KOPT-K1 (cell line): ENCODE measurements around the gene PRDM2.

Source experiments
- H3K27ac ChIP-seq: fragments of 200-600 bp; sonication (generic); 2 replicates; pipeline ENCODE4 v1.5.1; 2016; ENCODE audit warnings: antibody characterized with exemption, mild to moderate bottlenecking, low read depth, low read length; ENCODE audit not compliant: poor library complexity, severe bottlenecking
- H3K36me3 ChIP-seq: fragments of 200-600 bp; sonication (generic); 2 replicates; pipeline ENCODE4 v1.5.1; 2017; ENCODE audit warnings: antibody characterized with exemption, mild to moderate bottlenecking, low read length, moderate library complexity; ENCODE audit not compliant: insufficient read depth
- H3K9me3 ChIP-seq: fragments of 200-600 bp; sonication (generic); 2 replicates; pipeline ENCODE4 v1.5.1; 2017; ENCODE audit warnings: antibody characterized with exemption, low read length, mild to moderate bottlenecking; ENCODE audit not compliant: insufficient read depth, poor library complexity, severe bottlenecking

Gene PRDM2

DNA sequence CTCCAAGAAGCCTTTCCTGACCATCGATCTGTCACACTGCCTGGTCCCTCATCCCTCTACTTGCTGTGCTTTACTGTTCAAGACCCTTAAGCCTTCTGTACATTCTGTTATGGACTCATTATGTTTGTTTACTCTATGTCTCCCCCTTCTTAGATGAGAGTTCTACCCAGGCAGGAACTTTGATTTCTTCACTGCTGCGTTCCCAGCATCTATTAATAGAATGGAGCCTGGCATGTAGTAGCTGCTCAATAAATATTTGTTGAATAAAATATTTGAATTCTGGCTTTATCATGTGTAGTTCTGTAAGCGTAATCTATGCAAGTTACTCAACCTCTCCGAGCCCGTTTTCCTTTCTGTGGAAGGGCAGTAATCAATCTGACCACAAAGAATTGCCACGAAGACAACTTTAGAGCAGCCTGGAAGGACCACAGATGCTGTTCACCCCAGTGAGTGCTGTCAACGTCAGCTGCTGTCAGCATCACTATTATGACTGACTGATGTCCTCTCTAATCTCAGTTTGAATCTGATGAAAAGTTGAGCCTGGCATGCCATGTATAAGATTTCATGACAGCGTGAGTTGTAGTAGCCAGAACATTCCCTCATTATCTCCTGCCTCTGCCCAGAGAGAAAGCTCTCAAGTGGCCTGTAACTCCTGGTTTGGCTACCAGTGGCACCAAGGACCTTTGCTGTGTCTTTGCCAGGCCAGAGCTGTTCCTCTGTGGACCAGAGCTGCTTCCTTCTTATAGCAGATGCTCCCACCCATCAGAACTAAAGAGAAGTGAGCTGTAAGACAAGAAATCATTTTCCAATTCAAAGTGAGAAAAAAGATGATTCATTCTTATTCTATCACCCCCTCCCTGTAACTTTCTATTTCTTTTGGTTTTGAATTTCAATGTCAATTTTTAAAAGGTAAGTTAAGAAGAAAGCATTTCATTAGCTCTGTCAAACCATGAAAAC, 94.5 kb downstream of the PRDM2 start:
- Histone ChIP-seq H3K27ac (no peak overlapping the region), H3K36me3 (peaks cover 5% of the 10 kb centered on the region; the same call in 1 of the 2 replicates), H3K9me3 (no peaks in the 10 kb centered on the region)

DNA sequence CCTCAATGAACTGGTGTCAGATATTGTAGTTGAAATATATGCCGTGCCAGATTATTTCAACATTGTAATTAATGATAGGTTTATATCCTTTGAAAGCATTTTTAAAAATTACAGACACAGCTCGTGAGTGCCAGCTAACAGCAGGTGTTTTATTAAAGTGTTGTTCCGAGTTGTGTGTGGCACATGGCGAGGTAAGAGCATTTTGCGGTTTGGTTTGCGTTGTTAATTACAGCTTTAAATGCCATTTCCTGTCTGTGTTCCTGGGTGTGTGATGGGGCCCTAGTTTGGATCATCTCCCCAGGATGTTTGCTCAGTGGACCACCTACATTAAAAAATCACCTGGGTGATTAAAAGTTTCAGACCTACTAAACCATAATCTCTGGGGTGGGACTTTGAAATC, 97.4 kb downstream of the PRDM2 start:
- Histone ChIP-seq H3K36me3 (no peaks in the 10 kb centered on the region), H3K27ac (no peak overlapping the region), H3K9me3 (no peaks in the 10 kb centered on the region)

DNA sequence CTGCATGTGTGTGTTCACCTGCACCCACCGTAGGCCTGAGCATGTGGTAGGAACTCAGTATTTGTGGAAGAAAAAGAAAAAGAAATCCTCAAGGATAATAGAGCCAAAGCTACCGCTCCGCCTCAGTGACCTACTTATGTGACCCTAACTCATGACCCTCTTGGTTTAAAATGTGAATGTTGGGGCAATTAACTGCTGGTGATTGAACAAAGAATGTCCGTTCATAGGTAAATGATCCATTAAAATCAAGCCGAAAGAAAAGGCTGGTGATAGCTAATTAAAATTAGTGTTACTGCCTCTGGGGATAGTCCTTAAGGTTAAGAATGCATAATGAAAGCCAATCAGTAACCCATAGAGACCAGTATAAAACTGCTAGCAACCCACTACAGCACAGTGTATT, 98.1 kb downstream of the PRDM2 start:
- Histone ChIP-seq H3K36me3 (no peaks in the 10 kb centered on the region), H3K27ac (no peak overlapping the region), H3K9me3 (no peaks in the 10 kb centered on the region)

DNA sequence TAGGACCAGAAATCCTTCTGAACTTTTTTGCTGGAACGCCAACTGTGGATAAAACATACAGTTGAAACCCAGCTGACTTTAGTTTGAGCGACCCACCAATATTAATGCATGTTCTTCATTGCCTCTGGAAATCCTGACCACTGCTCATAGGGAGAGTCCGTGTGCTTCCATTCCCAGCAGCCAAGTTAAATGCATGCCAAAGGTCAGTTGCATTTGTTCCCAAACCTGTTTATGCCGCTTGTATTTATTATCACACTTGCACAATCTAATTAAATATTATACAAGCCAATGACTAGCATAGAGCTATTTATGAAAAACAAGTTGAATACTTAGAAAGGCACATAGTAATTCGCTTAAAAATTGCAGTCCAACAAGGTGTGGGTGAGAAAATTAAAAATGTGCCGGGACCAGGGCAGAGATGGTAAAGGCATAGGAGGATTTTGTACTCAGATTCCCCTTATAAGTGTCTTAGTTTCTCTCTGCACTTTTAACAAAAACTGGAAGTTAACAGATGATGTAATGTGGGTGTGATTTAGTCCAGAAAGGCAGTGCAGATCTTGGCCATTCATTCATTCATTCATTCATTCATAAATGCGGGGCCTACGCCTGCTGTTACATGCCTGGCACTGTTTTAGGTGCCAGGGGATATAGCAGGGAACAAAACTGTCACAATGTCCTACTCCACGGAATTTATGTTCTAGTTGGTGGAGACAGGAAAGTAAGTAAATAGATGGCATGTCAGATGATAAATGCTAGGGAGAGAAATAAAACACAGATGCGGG, 99.7 kb downstream of the PRDM2 start:
- H3K9me3 ChIP-seq = no peaks in the 10 kb centered on the region
- no peaks in the 10 kb centered on the region for H3K36me3 ChIP-seq
- H3K27ac ChIP-seq = no peak overlapping the region

DNA sequence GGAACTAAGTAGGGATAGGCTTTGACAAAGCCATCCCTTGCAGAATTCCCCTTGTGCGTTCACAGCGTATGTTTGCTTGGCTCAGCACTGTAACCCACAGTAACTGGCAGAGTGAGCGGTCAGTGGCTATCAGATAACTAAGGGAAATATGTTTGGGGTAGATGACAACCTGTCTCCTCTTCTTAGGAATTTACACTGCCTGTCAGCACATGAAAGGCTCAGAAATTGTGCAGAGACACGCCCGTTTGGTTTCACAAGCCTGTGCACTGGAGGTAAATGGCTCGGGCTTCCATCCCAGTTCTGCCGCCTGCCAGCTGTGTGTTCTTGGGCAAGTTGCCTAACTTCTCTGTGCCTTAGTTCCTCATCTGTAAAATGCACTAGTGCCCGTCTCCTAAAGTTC, 101.2 kb downstream of the PRDM2 start:
- H3K27ac ChIP-seq = no peak overlapping the region
- no peaks in the 10 kb centered on the region for H3K9me3 ChIP-seq
- H3K36me3 ChIP-seq = no peaks in the 10 kb centered on the region

DNA sequence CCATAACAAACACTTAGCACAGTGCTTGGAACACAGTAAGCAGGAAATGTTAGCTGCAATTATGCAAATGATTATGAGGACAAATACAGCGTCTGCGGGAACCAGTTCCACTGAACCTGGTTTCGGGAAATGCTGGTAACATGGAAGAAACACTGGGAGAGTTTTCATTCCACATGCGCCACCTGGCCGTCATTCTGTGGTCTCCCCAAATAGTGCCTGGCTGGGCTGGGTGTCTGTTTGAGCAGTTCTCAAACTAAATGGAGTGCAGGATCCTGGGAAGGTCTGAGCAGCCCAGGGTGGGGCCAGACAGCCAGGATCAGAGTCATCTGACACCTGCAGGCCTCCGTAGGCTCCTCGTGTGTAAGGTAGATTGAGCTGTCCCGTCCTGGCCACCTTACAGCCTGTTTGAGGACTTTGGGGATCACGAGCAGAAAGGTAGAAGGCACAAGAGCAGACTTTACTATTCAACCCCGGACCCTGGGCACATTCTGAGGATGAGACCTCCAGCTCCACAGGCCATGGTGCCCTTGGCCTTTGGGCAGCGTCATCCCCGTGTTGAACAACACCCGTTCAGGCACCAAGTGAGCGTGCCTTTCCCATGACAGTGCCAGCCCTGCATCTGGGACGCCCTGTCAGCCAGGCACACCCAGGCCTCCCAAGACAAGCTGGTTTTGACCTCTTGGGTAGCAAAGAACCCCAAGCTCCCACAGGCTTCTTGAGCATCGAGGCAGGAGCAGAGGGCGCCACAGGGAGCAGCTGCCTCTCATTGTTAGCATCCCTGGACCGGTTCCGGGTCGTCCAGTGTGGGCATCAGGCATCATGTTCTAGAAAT, 101.9 kb downstream of the PRDM2 start:
- H3K9me3 ChIP-seq = no peaks in the 10 kb centered on the region
- H3K27ac ChIP-seq = no peak overlapping the region
- no peaks in the 10 kb centered on the region for H3K36me3 ChIP-seq

DNA sequence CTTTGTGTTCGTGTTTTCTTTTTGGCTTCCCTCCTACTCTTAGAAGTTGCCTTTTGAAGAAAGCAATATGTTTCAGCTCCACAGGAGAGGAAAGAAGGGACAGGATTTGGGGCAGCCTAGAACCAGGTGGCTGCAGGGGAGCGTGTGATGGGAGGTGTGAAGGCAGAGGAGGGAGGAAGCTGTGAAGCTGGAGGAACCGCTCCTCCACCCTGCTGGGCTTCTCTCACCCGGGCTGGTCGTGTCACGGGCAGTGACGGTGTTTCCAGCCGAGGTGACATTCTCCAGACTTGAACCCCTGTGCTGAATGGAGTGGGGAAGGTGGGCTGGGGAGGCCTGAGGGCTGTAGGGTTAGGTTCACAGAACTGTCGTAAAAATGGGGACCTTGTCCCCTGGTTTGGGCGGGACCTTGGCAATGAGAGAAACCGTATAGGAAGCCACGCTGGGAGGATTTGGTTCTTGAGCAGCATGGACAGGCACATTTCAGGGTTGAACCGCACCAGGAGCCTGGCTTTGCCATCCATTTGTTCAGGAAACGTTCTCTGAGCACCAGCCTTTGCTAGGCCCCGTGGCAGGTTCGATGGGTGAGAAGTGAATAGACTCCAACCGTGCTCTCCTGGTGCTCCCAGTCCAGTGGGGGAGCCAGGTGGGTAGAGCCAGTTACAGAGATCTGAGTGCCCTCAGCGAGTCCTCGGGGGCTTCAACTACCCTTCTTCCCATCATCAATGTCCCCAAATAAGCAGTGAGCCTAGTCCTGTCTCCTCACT, 103.0 kb downstream of the PRDM2 start:
- H3K36me3 ChIP-seq = no peaks in the 10 kb centered on the region
- H3K9me3 ChIP-seq = no peaks in the 10 kb centered on the region
- H3K27ac ChIP-seq = no peak overlapping the region

DNA sequence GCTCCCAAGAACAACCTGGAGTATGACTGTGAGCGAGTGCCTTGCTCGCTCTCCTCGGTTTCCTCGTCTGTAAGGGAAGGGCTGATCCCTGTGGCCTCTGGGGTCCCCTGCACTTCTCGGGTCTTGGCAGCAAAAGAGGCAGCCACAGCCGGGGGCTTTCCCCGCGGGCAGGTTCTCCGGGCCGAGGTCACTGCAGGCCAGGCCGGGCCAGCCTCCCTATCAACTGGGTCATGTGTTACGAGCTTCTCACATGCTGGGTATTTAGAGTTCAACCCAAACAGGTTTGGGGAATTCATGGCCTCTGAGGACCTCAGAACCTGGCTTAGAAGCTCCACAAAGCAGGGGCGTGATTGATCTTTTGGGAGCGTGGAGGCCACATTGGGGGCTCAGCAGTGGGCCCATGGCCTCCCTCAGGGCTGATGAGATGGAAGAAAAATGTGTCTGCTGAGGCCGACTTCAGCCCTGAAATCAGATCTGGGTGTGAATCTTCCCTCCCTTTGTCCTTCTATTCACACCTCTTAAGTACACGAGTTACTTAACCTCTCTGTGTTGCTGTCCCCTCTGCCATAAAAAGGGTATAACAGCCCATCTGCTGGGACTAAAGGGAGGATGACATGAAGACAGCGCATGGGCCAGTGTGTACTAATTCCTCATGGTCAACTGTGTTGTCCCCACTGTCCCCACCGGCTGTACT, 103.7 kb downstream of the PRDM2 start:
- Histone ChIP-seq H3K36me3 (no peaks in the 10 kb centered on the region), H3K27ac (no peak overlapping the region), H3K9me3 (no peaks in the 10 kb centered on the region)

DNA sequence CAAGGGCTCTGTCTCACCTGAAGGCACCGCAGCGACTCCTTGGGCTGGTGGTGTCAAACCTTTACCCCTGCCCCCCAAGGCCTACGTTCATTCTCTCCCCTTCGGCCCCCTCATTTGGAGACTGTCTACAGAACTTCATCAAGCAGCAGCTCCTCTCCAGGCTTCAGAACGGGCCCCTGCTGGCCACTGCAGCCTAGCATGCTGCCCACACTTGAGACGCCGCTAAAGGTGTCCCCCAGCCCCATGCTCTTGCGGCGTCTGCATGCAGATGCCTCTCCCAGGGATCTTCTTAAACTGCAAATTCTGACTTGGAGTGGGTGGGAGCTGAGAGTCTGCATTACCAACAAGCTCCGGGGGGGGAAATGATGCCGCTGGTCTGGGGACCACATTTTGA, 104.2 kb downstream of the PRDM2 start:
- H3K9me3 ChIP-seq = no peaks in the 10 kb centered on the region
- H3K27ac ChIP-seq = no peak overlapping the region
- H3K36me3 ChIP-seq = no peaks in the 10 kb centered on the region

DNA sequence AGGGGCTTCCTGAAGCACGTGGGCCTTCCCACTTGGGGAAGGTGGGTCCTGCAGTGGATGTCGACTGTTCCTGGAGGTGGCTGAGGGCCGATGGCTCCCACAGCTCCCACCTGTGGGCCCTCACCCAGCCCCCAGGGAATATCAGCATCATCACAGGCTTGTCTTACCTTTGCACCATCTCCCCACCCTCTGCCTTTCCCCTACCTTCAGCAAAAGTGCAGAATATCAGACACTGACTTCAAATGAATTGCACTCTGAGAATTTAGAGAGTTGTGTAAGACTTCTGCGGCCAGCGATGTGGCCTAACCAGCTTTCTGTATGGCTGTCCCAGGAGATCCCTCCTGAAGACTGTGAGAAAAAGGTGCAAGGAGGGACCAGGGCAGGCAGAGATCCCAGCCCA, 105.4 kb downstream of the PRDM2 start:
- Histone ChIP-seq H3K9me3 (no peaks in the 10 kb centered on the region), H3K27ac (no peak overlapping the region), H3K36me3 (no peaks in the 10 kb centered on the region)

DNA sequence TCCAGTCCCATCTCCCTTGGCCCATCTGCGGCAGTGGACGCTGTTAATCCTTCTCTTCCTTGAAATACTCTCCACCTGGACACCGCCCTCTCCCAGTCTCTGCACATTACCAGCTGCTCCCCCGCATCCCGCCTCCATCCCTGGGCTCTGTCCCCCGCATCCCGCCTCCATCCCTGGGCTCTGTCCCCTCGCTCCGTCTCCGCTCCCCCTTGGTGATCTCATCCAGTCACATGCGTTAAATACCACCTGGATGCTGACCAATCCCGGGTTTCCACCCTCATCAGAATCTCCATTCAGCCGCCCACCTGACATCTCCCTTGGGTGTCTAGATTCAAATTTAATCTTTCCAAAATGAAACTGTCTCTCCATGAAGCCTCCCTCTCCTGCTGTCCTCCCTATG, 106.1 kb downstream of the PRDM2 start:
- Histone ChIP-seq H3K27ac (no peak overlapping the region), H3K36me3 (no peaks in the 10 kb centered on the region), H3K9me3 (no peaks in the 10 kb centered on the region)

DNA sequence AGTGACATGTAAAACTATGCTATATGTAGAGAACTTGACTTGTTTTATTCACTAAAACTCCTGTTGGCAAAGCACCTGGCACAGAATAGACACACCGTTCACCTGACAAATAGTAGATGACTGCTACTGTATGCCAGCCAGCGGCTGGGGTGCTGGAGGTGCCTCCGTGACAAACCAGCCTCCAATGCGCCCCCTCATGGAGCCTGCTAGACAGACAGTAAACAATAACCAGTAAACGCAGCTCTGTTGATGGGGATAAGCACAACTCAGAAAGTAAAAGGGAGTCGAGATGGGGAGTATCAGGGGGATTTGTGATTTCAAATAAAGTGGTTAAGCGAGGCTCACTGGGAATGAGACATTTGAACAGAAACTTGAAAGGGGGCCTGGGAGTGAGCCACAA, 107.2 kb downstream of the PRDM2 start:
- Histone ChIP-seq H3K36me3 (no peaks in the 10 kb centered on the region), H3K27ac (no peak overlapping the region)

DNA sequence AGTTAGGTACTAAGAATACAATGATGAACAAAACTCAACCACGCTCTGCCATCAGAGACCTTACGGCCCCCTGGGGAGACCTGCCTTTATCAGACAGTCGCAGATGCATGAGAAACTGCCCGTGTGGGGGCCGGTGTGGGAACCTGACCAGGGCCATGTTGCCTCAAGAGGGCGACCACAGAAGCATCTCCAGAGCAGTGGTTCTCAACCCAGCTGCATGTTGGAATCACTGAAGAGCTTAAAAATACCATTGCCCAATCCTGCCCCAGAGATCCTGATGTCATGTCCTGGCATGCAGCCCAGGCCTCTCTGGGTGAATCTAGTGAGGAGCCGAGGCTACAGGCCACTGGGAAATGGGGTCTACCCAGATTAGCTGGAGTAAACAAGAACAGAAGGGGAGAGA, 108.7 kb downstream of the PRDM2 start:
- H3K9me3 ChIP-seq = no peaks in the 10 kb centered on the region
- H3K36me3 ChIP-seq = no peaks in the 10 kb centered on the region
- H3K27ac ChIP-seq = no peak overlapping the region

More for the DNA sequence above, 107.2 kb downstream of the PRDM2 start:
- no peaks in the 10 kb centered on the region for H3K9me3 ChIP-seq
